NCI-H146 treated with DMSO at 0.1 percent for 48 hours (cell line): ENCODE results near the gene C11orf86.

Experiments used
- DNase-seq: peaks from one replicate; lab custom pipeline; 2025; ENCODE audit not compliant: unreplicated experiment; lab: John Stamatoyannopoulos, UW

C11orf86 gene

DNA sequence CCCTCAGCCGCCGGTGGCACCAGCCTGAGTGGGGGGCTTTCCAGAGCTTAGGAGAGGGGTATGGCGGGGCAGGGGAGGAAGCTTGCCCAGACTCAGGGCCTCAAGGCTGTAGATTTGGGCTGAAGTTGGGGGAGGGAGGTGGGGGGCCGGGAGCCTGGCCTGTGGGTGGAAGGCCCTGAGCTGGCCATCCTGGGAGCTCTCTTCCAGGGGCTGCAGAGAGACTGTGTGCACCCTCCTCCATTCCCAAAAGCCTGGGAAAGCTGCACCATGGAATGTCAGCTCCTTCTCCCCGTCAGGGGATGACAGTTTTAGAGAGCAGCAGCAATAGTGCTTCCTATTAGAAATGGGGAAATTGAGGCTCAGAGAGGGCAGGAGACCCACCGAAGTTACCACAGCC is 48.9 kb downstream of the C11orf86 start:
- no peak for DNase-seq

DNA sequence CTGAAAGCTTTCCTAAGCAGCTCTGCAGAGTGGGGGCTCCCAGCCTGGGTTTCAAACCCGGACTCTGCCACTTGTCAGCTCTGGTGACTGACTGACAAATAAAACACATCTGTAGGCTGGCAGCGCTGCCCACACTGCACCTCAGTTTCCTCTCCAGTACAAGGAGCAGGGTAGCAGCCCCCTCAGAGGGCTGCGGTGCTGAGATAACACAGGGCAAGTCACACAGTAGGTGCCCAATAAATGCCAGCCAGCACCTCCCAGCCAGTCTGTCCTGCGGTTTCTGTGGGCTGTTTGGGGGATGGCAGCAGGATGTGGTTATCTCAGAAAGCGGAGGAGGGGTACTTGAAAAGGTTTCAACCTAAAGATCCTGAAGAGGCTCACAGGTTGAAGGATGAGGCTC is 49.3 kb downstream of the C11orf86 start:
- DNase-seq, result no peak

DNA sequence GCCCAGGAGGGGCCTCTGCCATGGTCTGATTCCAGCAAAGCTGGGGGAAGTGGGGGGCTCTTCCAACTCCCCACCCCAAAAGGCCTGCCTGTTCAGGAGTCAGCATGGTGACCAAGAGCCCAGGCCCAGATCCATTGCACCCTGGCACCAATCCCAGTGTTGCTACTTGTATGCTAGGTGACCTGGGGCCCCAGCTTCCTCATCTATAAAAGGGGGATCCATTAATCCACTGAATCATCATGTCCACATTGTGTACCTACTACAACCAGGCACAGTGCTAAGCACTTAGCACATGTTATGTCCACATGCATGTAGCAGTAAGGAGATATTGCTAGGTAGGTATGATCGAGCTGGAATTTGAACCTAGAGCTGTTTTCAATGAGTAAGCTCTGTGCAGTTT is 49.9 kb downstream of the C11orf86 start:
- no peak for DNase-seq

DNA sequence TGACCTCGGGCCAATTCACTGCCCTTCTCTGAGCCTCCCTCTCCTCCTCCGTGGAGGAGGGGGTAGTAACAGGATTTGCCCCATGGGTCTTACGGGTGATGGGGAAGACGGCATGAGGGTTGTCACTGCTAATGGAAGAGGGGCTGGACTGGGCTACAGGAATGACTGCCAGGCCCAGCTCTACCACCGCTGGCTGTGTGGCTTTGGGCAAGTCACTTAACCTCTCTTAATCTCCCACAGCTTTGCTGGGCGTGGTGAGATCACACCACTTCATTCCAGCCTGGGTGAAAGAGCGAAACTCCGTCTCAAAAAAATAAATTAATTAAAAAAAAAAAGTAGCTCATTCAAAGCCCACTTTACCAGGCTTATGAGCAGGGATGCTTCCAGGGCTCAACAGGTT is 50.6 kb downstream of the C11orf86 start:
- DNase-seq, result no peak
